HepG2 (cell line): ENCODE measurements around the gene FAM118A. TPM values are rescaled to one million over a fixed set of nuclear protein-coding genes. Genes with fewer than 3 reads are reported as not detected.

ENCODE experiments used
- ELF1 ChIP-seq: sonication (generic); formaldehyde crosslinking; IDR thresholded peaks from 2 replicates; pipeline ENCODE4 v1.4.0; 2020; ENCODE audit warnings: missing genetic modification reagents
- HMGXB4 ChIP-seq, 2 experiments: sonication (generic) in 1 of 2; formaldehyde crosslinking in 1 of 2; IDR thresholded peaks; 2 replicates each; pipeline versions ENCODE4 v1.4.0 to v1.6.1; 2018 to 2020; ENCODE audit warnings: missing genetic modification reagents in 2 of 2, borderline replicate concordance in 1 of 2, low read depth in 1 of 2, mild to moderate bottlenecking in 1 of 2, missing biosample characterization in 1 of 2
- POLR2AphosphoS2 ChIP-seq: IDR thresholded peaks from 2 replicates; pipeline ENCODE4 v1.6.1; 2011; ENCODE audit warnings: low read depth, low read length, improper control_type of control experiment
- POLR2G ChIP-seq: fragments of 200-400 bp; formaldehyde crosslinking; IDR thresholded peaks from 2 replicates; pipeline ENCODE4 v1.6.1; 2018; ENCODE audit warnings: mild to moderate bottlenecking, low read depth, low read length, moderate library complexity
- REPIN1 ChIP-seq: sonication (generic); formaldehyde crosslinking; IDR thresholded peaks from 2 replicates; pipeline ENCODE4 v1.8.0; 2022; ENCODE audit warnings: missing genetic modification reagents, low read depth, mild to moderate bottlenecking, borderline replicate concordance
- SNAPC2 ChIP-seq: sonication (generic); formaldehyde crosslinking; IDR thresholded peaks from 2 replicates; pipeline ENCODE4 v1.8.1; 2022; ENCODE audit warnings: mild to moderate bottlenecking, missing genetic modification reagents
- SP140L ChIP-seq: sonication (generic); formaldehyde crosslinking; IDR thresholded peaks from 2 replicates; pipeline ENCODE4 v1.4.0; 2020; ENCODE audit warnings: missing genetic modification reagents, borderline replicate concordance
- SPEN ChIP-seq: sonication (generic); formaldehyde crosslinking; IDR thresholded peaks from 2 replicates; pipeline ENCODE4 v1.5.1; 2020; ENCODE audit warnings: low read depth, mild to moderate bottlenecking, missing genetic modification reagents
- ZBTB21 ChIP-seq: sonication (generic); formaldehyde crosslinking; IDR thresholded peaks from 2 replicates; pipeline ENCODE4 v1.4.0; 2020; ENCODE audit warnings: missing genetic modification reagents
- ZNF12 ChIP-seq: sonication (generic); formaldehyde crosslinking; IDR thresholded peaks from 2 replicates; pipeline ENCODE4 v1.5.0; 2020; ENCODE audit warnings: missing genetic modification reagents
- ZNF253 ChIP-seq: sonication (generic); formaldehyde crosslinking; IDR thresholded peaks from 2 replicates; pipeline ENCODE4 v1.8.0; 2022; ENCODE audit warnings: mild to moderate bottlenecking, missing genetic modification reagents, borderline replicate concordance
- ZNF879 ChIP-seq: sonication (generic); formaldehyde crosslinking; IDR thresholded peaks from 2 replicates; pipeline ENCODE4 v1.8.1; 2023; ENCODE audit warnings: missing genetic modification reagents
- polyA plus RNA-seq, 8 experiments: library from polyadenylated mRNA; depleted of rRNA in 3 of 8; stranded (reverse) in 7 of 8; unstranded in 1 of 8; fragments of >200 nt; fragmentation: Illumina TruSeq in 4 of 8; extraction: Trizol in 4 of 8; gene quantifications; 2 replicates each; pipeline versions ENCODE4 v1.2.1 to v1.2.3, GENCODE V29; 2011 to 2016; ENCODE audit warnings: low read depth in 4 of 8, missing spikeins in 1 of 8, mixed read lengths in 1 of 8; ENCODE audit not compliant: insufficient read depth in 1 of 8
- total RNA-seq, 5 experiments: library from RNA; depleted of rRNA; stranded (reverse); fragments of >200 nt; fragmentation: Illumina TruSeq; extraction: Trizol; gene quantifications; 2 replicates each; pipeline ENCODE4 v1.2.3, GENCODE V29; 2016; ENCODE audit warnings: low read depth in 1 of 5
- TF ChIP-seq, protein P1 (sequence below): sonication (generic); formaldehyde crosslinking; IDR thresholded peaks from 2 replicates; pipeline ENCODE4 v1.4.0; 2020; ENCODE audit warnings: low read depth, missing genetic modification reagents
- TF ChIP-seq, protein P2 (sequence below): sonication (generic); formaldehyde crosslinking; IDR thresholded peaks from 2 replicates; pipeline ENCODE4 v1.4.0; 2020; ENCODE audit warnings: mild to moderate bottlenecking, missing genetic modification reagents, borderline replicate concordance

The FAM118A gene
- total and polyA plus RNA-seq, 2 of the 13 experiments (the other 11 are each of a cell fraction or from before 2014, with no cell fraction given): 36.7 to 48.2 TPM

GRCh38 chr22:45273452-45274075 lies 36.2 kb upstream of the FAM118A start (continued):
- TF ChIP-seq, protein P1, sequence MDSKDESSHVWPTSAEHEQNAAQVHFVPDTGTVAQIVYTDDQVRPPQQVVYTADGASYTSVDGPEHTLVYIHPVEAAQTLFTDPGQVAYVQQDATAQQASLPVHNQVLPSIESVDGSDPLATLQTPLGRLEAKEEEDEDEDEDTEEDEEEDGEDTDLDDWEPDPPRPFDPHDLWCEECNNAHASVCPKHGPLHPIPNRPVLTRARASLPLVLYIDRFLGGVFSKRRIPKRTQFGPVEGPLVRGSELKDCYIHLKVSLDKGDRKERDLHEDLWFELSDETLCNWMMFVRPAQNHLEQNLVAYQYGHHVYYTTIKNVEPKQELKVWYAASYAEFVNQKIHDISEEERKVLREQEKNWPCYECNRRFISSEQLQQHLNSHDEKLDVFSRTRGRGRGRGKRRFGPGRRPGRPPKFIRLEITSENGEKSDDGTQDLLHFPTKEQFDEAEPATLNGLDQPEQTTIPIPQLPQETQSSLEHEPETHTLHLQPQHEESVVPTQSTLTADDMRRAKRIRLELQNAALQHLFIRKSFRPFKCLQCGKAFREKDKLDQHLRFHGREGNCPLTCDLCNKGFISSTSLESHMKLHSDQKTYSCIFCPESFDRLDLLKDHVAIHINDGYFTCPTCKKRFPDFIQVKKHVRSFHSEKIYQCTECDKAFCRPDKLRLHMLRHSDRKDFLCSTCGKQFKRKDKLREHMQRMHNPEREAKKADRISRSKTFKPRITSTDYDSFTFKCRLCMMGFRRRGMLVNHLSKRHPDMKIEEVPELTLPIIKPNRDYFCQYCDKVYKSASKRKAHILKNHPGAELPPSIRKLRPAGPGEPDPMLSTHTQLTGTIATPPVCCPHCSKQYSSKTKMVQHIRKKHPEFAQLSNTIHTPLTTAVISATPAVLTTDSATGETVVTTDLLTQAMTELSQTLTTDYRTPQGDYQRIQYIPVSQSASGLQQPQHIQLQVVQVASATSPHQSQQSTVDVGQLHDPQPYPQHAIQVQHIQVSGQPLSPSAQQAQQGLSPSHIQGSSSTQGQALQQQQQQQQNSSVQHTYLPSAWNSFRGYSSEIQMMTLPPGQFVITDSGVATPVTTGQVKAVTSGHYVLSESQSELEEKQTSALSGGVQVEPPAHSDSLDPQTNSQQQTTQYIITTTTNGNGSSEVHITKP: peak; percentile 95
- no peak for TF ChIP-seq ZNF879 (CRISPR knock-in tag)
- peak; percentile 84 for TF ChIP-seq POLR2G
- TF ChIP-seq POLR2AphosphoS2: no peak
- TF ChIP-seq ZNF12: no peak
- TF ChIP-seq ZBTB21 (CRISPR knock-in tag): no peak
- no peak for TF ChIP-seq ZNF253 (CRISPR knock-in tag)
- peak; percentile 79; the same call in 1 of the 2 replicates for TF ChIP-seq REPIN1 (CRISPR knock-in tag)
- TF ChIP-seq ELF1: peak; percentile 39; the same call in 1 of the 2 replicates
- TF ChIP-seq, protein P2, sequence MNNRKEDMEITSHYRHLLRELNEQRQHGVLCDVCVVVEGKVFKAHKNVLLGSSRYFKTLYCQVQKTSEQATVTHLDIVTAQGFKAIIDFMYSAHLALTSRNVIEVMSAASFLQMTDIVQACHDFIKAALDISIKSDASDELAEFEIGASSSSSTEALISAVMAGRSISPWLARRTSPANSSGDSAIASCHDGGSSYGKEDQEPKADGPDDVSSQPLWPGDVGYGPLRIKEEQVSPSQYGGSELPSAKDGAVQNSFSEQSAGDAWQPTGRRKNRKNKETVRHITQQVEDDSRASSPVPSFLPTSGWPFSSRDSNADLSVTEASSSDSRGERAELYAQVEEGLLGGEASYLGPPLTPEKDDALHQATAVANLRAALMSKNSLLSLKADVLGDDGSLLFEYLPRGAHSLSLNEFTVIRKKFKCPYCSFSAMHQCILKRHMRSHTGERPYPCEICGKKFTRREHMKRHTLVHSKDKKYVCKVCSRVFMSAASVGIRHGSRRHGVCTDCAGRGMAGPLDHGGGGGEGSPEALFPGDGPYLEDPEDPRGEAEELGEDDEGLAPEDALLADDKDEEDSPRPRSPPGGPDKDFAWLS (CRISPR knock-in tag): no peak
- no peak for TF ChIP-seq SP140L
- TF ChIP-seq HMGXB4 (CRISPR knock-in tag; IDR thresholded peaks at IDR 0.05; ENCODE audit: borderline replicate concordance in 1 of 2, low read depth in 1 of 2): peak; percentile 17 to 59; a peak in 3 of 4 replicates
- no peak for TF ChIP-seq SNAPC2 (CRISPR knock-in tag)
- TF ChIP-seq SPEN (CRISPR knock-in tag): peak; percentile 88
